ENCODE measurements around the gene P2RY8.

The P2RY8 gene

GRCh38 chrX:1422135-1422465 lies 114.9 kb downstream of the P2RY8 start:
- peaks cover 0 to 29% of the 10 kb centered on the region in 2 experiments; a peak in 2 of 3 replicates for H3K36me3 ChIP-seq (ENCODE audit: control insufficient read depth in 2 of 2, insufficient read depth in 1 of 2, low read length in 2 of 2)
- no peak overlapping the region for H3K4me3 ChIP-seq (ENCODE audit: low read depth, low read length)
- CTCF ChIA-PET, result no interaction called here

GRCh38 chrX:1421433-1422134 lies 115.4 kb downstream of the P2RY8 start:
- Histone ChIP-seq H3K4me3 (ENCODE audit: low read depth, low read length) (no peak overlapping the region), H3K36me3 (ENCODE audit: control insufficient read depth in 2 of 2, insufficient read depth in 1 of 2, low read length in 2 of 2) (peaks cover 3 to 34% of the 10 kb centered on the region in 2 experiments; a peak in 2 of 3 replicates), H3K4me1 (ENCODE audit: control insufficient read depth, insufficient read depth, low read length) (no peaks in the 10 kb centered on the region), H3K27ac (ENCODE audit: extremely low read depth, low read depth, low read length) (no peak overlapping the region), H3K9me3 (ENCODE audit: control insufficient read depth, insufficient read depth, low read depth, low read length) (no peaks in the 10 kb centered on the region; the same call in 1 of the 2 replicates)
- ChIA-PET POLR2A (no interaction called here), CTCF (no interaction called here)
- no peak for TF ChIP-seq ZFP69B (tag by site-specific recombination; IDR thresholded peaks at IDR 0.05)
- peak; percentile 87; the same call in 1 of the 2 replicates for TF ChIP-seq ZNF280D (tag by site-specific recombination; IDR thresholded peaks at IDR 0.05)
- TF ChIP-seq, protein P1, sequence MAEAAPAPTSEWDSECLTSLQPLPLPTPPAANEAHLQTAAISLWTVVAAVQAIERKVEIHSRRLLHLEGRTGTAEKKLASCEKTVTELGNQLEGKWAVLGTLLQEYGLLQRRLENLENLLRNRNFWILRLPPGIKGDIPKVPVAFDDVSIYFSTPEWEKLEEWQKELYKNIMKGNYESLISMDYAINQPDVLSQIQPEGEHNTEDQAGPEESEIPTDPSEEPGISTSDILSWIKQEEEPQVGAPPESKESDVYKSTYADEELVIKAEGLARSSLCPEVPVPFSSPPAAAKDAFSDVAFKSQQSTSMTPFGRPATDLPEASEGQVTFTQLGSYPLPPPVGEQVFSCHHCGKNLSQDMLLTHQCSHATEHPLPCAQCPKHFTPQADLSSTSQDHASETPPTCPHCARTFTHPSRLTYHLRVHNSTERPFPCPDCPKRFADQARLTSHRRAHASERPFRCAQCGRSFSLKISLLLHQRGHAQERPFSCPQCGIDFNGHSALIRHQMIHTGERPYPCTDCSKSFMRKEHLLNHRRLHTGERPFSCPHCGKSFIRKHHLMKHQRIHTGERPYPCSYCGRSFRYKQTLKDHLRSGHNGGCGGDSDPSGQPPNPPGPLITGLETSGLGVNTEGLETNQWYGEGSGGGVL (tag by site-specific recombination; IDR thresholded peaks at IDR 0.05), result no peak
- peak; percentile 14 for TF ChIP-seq ZNF510 (tag by site-specific recombination; IDR thresholded peaks at IDR 0.05; ENCODE audit: insufficient replicate concordance)
- TF ChIP-seq ZBTB21 (tag by site-specific recombination; IDR thresholded peaks at IDR 0.05), result no peak
- TF ChIP-seq, protein P2, sequence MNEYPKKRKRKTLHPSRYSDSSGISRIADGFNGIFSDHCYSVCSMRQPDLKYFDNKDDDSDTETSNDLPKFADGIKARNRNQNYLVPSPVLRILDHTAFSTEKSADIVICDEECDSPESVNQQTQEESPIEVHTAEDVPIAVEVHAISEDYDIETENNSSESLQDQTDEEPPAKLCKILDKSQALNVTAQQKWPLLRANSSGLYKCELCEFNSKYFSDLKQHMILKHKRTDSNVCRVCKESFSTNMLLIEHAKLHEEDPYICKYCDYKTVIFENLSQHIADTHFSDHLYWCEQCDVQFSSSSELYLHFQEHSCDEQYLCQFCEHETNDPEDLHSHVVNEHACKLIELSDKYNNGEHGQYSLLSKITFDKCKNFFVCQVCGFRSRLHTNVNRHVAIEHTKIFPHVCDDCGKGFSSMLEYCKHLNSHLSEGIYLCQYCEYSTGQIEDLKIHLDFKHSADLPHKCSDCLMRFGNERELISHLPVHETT (tag by site-specific recombination; IDR thresholded peaks at IDR 0.05), result peak; percentile 63
- TF ChIP-seq RBAK (tag by site-specific recombination; IDR thresholded peaks at IDR 0.05), result 0 out of 2 replicates have a peak, but pooled peaks have one; percentile 41
- TF ChIP-seq ZNF184 (tag by site-specific recombination; IDR thresholded peaks at IDR 0.05), result peak; percentile 76; the same call in 1 of the 2 replicates
- TF ChIP-seq ZNF610 (tag by site-specific recombination; IDR thresholded peaks at IDR 0.05; ENCODE audit: borderline replicate concordance), result peak; percentile 56; the same call in 1 of the 2 replicates
- TF ChIP-seq, protein P3, sequence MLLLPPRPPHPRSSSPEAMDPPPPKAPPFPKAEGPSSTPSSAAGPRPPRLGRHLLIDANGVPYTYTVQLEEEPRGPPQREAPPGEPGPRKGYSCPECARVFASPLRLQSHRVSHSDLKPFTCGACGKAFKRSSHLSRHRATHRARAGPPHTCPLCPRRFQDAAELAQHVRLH (tag by site-specific recombination; IDR thresholded peaks at IDR 0.05), result no peak
- TF ChIP-seq ZNF211 (tag by site-specific recombination; IDR thresholded peaks at IDR 0.05; ENCODE audit: low read depth), result no peak

More at GRCh38 chrX:1422135-1422465, 114.9 kb downstream of the P2RY8 start:
- Histone ChIP-seq H3K4me1 (ENCODE audit: control insufficient read depth, insufficient read depth, low read length) (no peaks in the 10 kb centered on the region), H3K9me3 (ENCODE audit: control insufficient read depth, insufficient read depth, low read depth, low read length) (no peaks in the 10 kb centered on the region; the same call in 1 of the 2 replicates), H3K27ac (ENCODE audit: extremely low read depth, low read depth, low read length) (no peak overlapping the region)
- POLR2A ChIA-PET, result no interaction called here
- TF ChIP-seq SP2 (tag by site-specific recombination; IDR thresholded peaks at IDR 0.05) (no peak), ZNF174 (tag by site-specific recombination; IDR thresholded peaks at IDR 0.05) (no peak), KLF7 (tag by site-specific recombination; IDR thresholded peaks at IDR 0.05; ENCODE audit: borderline replicate concordance) (no peak), ZNF133 (tag by site-specific recombination; IDR thresholded peaks at IDR 0.05) (no peak), GLI4 (tag by site-specific recombination; IDR thresholded peaks at IDR 0.05) (no peak), ZNF426 (tag by site-specific recombination; IDR thresholded peaks at IDR 0.05) (no peak), ZNF629 (tag by site-specific recombination; IDR thresholded peaks at IDR 0.05) (no peak), TRIM28 (IDR thresholded peaks at IDR 0.05; ENCODE audit: borderline replicate concordance, low read length) (peak; percentile 60; the same call in 1 of the 2 replicates), ZNF510 (tag by site-specific recombination; IDR thresholded peaks at IDR 0.05; ENCODE audit: insufficient replicate concordance) (no peak), PBX3 (CRISPR knock-in tag; IDR thresholded peaks at IDR 0.05) (no peak), ZNF837 (tag by site-specific recombination; IDR thresholded peaks at IDR 0.05) (no peak), ZNF184 (tag by site-specific recombination; IDR thresholded peaks at IDR 0.05) (no peak), ZNF488 (tag by site-specific recombination; IDR thresholded peaks at IDR 0.05) (no peak), HOXA7 (CRISPR knock-in tag; IDR thresholded peaks at IDR 0.05; ENCODE audit: borderline replicate concordance) (no peak), KLF10 (tag by site-specific recombination; IDR thresholded peaks at IDR 0.05) (no peak), SETDB1 (IDR thresholded peaks at IDR 0.05; ENCODE audit: insufficient read length, low read length) (peak; percentile 82)
- TF ChIP-seq, protein P4, sequence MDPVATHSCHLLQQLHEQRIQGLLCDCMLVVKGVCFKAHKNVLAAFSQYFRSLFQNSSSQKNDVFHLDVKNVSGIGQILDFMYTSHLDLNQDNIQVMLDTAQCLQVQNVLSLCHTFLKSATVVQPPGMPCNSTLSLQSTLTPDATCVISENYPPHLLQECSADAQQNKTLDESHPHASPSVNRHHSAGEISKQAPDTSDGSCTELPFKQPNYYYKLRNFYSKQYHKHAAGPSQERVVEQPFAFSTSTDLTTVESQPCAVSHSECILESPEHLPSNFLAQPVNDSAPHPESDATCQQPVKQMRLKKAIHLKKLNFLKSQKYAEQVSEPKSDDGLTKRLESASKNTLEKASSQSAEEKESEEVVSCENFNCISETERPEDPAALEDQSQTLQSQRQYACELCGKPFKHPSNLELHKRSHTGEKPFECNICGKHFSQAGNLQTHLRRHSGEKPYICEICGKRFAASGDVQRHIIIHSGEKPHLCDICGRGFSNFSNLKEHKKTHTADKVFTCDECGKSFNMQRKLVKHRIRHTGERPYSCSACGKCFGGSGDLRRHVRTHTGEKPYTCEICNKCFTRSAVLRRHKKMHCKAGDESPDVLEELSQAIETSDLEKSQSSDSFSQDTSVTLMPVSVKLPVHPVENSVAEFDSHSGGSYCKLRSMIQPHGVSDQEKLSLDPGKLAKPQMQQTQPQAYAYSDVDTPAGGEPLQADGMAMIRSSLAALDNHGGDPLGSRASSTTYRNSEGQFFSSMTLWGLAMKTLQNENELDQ (tag by site-specific recombination; IDR thresholded peaks at IDR 0.05; ENCODE audit: low read depth), result no peak

All from HEK293 (cell line).